Endothelial cell of umbilical vein (primary cell): ENCODE data around the gene PRRX2. TPM values are rescaled to one million over a fixed set of nuclear protein-coding genes. Genes with fewer than 3 reads are reported as not detected.

Experiments used
- BruUV-seq: library from RNA; stranded (reverse); fragments of 400-500 nt; replicated peaks from 2 replicates; lab custom pipeline; 2021; lab: Mats Ljungman, UMichigan
- CTCF ChIA-PET: fragments of 300-600, 350-600 bp; sonication (Branson Sonifier 250); formaldehyde crosslinking; loops from one replicate; lab custom pipeline; 2021; ENCODE audit warnings: antibody characterized with exemption, inconsistent platforms; lab: Charles Lee
- POLR2A ChIA-PET: fragments of 300-600, 350-600 bp; sonication (Branson Sonifier 250); formaldehyde crosslinking; loops from one replicate; lab custom pipeline; 2021; ENCODE audit warnings: antibody characterized with exemption, inconsistent platforms; lab: Charles Lee
- DNase-seq: peaks from one replicate; pipeline ENCODE4 v3.0.0-alpha.2; 2011; ENCODE audit warnings: low read depth, low spot score
- FAIRE-seq: peaks from 2 replicates; lab custom pipeline; 2011; peaks lifted over from hg19 to GRCh38; lab: Jason Lieb, UNC
- H2AFZ ChIP-seq: 2 replicates; pipeline ENCODE4 v1.6.0; 2012; ENCODE audit warnings: low read depth, low read length, control low read depth, inconsistent platforms
- H3K27ac ChIP-seq: 2 replicates; pipeline ENCODE4 v1.5.1; 2011; ENCODE audit warnings: low read depth, mild to moderate bottlenecking, control low read depth, low read length, moderate library complexity; ENCODE audit not compliant: insufficient read depth
- H3K27me3 ChIP-seq, 2 experiments: 2 replicates each; pipeline versions ENCODE4 v1.6.0 to v1.6.1; 2011; ENCODE audit warnings: low read length in 2 of 2, mixed read lengths in 1 of 2; ENCODE audit not compliant: control insufficient read depth in 2 of 2, insufficient read depth in 2 of 2
- H3K36me3 ChIP-seq, 2 experiments: 2 replicates in 1 of 2; 3 replicates in 1 of 2; pipeline ENCODE4 v1.5.1; 2011; ENCODE audit warnings: low read length in 2 of 2, mild to moderate bottlenecking in 1 of 2, moderate library complexity in 1 of 2; ENCODE audit not compliant: control insufficient read depth in 2 of 2, insufficient read depth in 2 of 2; ENCODE audit errors: extremely low read depth in 1 of 2
- H3K4me1 ChIP-seq: 3 replicates; pipeline ENCODE4 v1.5.1; 2011; ENCODE audit warnings: mild to moderate bottlenecking, low read length; ENCODE audit not compliant: control insufficient read depth, insufficient read depth; ENCODE audit errors: extremely low read depth
- H3K4me2 ChIP-seq: 2 replicates; pipeline ENCODE4 v1.6.1; 2011; ENCODE audit warnings: low read length, control low read depth, mixed read lengths; ENCODE audit not compliant: insufficient read depth
- H3K4me3 ChIP-seq, 3 experiments: fragments of 200-600 bp in 1 of 3; sonication (generic), shearing (Covaris generic) in 1 of 3; replicated peaks in 1 of 3; 2 replicates each; pipeline ENCODE4 v1.5.1; 2011 to 2016; ENCODE audit warnings: control low read depth in 3 of 3, low read length in 3 of 3, mild to moderate bottlenecking in 2 of 3, inconsistent platforms in 1 of 3, low read depth in 1 of 3, moderate library complexity in 1 of 3; ENCODE audit not compliant: insufficient read depth in 1 of 3
- H3K79me2 ChIP-seq: 2 replicates; pipeline ENCODE4 v1.6.0; 2012; ENCODE audit warnings: low read length, inconsistent platforms; ENCODE audit not compliant: control insufficient read depth, insufficient read depth
- H3K9ac ChIP-seq: replicated peaks from 2 replicates; pipeline ENCODE3; 2011; ENCODE audit warnings: low read length, control low read depth; ENCODE audit not compliant: insufficient read depth; ENCODE audit errors: extremely low read depth
- H3K9me1 ChIP-seq: replicated peaks from 3 replicates; pipeline ENCODE4 v1.6.0; 2011; ENCODE audit warnings: mild to moderate bottlenecking, low read length; ENCODE audit not compliant: control insufficient read depth, insufficient read depth; ENCODE audit errors: extremely low read depth
- H3K9me3 ChIP-seq: replicated peaks from 2 replicates; pipeline ENCODE4 v1.5.1; 2012; ENCODE audit warnings: low read length, inconsistent platforms; ENCODE audit not compliant: control insufficient read depth, insufficient read depth
- H4K20me1 ChIP-seq: replicated peaks from 2 replicates; pipeline ENCODE3; 2011; ENCODE audit warnings: mild to moderate bottlenecking, low read length; ENCODE audit not compliant: control insufficient read depth, insufficient read depth; ENCODE audit errors: extremely low read depth
- EZH2 ChIP-seq: IDR thresholded peaks from 2 replicates; pipeline ENCODE4 v1.6.1; 2012; ENCODE audit warnings: borderline replicate concordance, low read depth, mild to moderate bottlenecking, moderate library complexity, low read length, inconsistent platforms; ENCODE audit not compliant: severe bottlenecking
- FOS ChIP-seq: IDR thresholded peaks from 2 replicates; pipeline ENCODE4 v1.6.1; 2011; ENCODE audit warnings: mild to moderate bottlenecking, low read length, moderate library complexity, borderline replicate concordance; ENCODE audit not compliant: insufficient read depth
- GATA2 ChIP-seq: IDR thresholded peaks from 2 replicates; pipeline ENCODE4 v1.7.0; 2011; ENCODE audit warnings: low read depth, mild to moderate bottlenecking, moderate library complexity, mixed read lengths, low read length; ENCODE audit not compliant: insufficient read length, insufficient read depth
- JUN ChIP-seq: IDR thresholded peaks from 2 replicates; pipeline ENCODE4 v1.6.1; 2011; ENCODE audit warnings: borderline replicate concordance, low read depth; ENCODE audit not compliant: insufficient read length, insufficient read depth
- MYC ChIP-seq: IDR thresholded peaks from one replicate; pipeline ENCODE4 v1.6.1; 2011; ENCODE audit warnings: mild to moderate bottlenecking, low read depth, low read length
- POLR2A ChIP-seq: IDR thresholded peaks from 2 replicates; pipeline ENCODE4 v1.6.1; 2012; ENCODE audit warnings: low read depth, mild to moderate bottlenecking, control low read depth, low read length
- POLR2AphosphoS5 ChIP-seq: IDR thresholded peaks from 2 replicates; pipeline ENCODE4 v1.6.1; 2012; ENCODE audit warnings: low read depth, mild to moderate bottlenecking, control low read depth, low read length, moderate library complexity; ENCODE audit not compliant: insufficient read depth
- dilution Hi-C: fragments of 300-500 bp; cut with MboI; formaldehyde crosslinking; loops from one replicate; pipeline ENCODE4 v1.15.0; 2019; ENCODE audit warnings: low sequenced_read_pairs; ENCODE audit not compliant: extremely low pct_ligation_motif_present
- intact Hi-C: fragments of 100-400 bp; cut with micrococcal nuclease; formaldehyde crosslinking; loops from one replicate; pipeline ENCODE4 v1.10.0; 2022
- polyA plus RNA-seq, 4 experiments: library from polyadenylated mRNA; depleted of rRNA in 3 of 4; stranded (reverse) in 3 of 4; unstranded in 1 of 4; fragments of >200 nt; gene quantifications; 2 replicates each; pipeline versions ENCODE4 v1.2.1 to v1.2.3, GENCODE V29; 2011 to 2012; ENCODE audit warnings: missing spikeins in 1 of 4
- total RNA-seq: library from RNA; stranded (reverse); gene quantifications from 2 replicates; pipeline ENCODE4 v1.2.3, GENCODE V29; 2021
- TF ChIP-seq, protein P1 (sequence below), 2 donors: IDR thresholded peaks; 1 replicate in 1 of 2; 2 replicates in 1 of 2; pipeline ENCODE4 v1.5.1; 2011; ENCODE audit warnings: low read length in 2 of 2, mild to moderate bottlenecking in 2 of 2, moderate library complexity in 2 of 2, control low read depth in 1 of 2, inconsistent platforms in 1 of 2, low read depth in 1 of 2; ENCODE audit not compliant: insufficient read depth in 1 of 2; ENCODE audit errors: extremely low read depth in 1 of 2
- TF ChIP-seq, protein P2 (sequence below): IDR thresholded peaks from 2 replicates; pipeline ENCODE4 v1.6.1; 2011; ENCODE audit not compliant: insufficient read depth, insufficient read length

PRRX2 gene
- total and polyA plus RNA-seq, 2 donors (not counting 3 experiments of a cell fraction or from before 2014, with no cell fraction given), result 0.19 to 0.77 TPM

DNA sequence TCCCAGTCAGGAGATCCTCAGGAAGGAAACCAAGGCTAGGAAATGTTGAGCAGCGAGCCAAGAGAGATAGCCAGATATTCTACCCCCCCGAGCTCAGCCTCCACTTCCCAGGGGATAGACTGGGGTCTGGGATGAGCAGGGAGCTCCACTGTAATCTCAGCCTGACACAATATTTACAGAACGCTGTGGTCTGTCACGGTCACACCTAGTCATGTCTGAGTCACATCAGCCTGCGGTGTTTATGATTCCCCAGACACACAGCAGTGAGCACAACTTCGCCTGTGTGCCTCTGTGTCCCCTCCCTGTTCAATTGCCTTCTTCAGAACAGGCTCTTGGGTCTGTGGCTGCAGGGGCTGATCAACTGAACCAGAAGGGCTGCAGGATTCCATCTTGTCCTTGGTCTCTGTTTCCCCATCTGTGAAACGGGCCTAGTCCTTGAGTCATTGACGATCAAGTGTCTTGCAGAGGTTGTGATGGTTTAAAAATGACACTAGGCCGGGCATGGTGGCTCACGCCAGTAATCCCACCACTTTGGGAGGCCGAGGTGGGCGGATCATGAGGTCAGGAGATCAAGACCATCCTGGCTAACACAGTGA, 8.6 kb upstream of the PRRX2 start:
- DNase-seq, result no peak
- Histone ChIP-seq H3K36me3 (no peaks in the 10 kb centered on the region), H3K27ac (no peak overlapping the region), H3K4me1 (no peaks in the 10 kb centered on the region), H4K20me1 (no peaks in the 10 kb centered on the region), H3K9me3 (no peaks in the 10 kb centered on the region), H3K9ac (no peak overlapping the region), H3K9me1 (no peaks in the 10 kb centered on the region), H2AFZ (no peak overlapping the region), H3K79me2 (no peaks in the 10 kb centered on the region), H3K4me2 (no peak overlapping the region), H3K27me3 (no peaks in the 10 kb centered on the region), H3K4me3 (no peak overlapping the region)
- no peak for TF ChIP-seq EZH2
- no peak for TF ChIP-seq MYC
- no peak for TF ChIP-seq POLR2A
- no peak for TF ChIP-seq POLR2AphosphoS5
- TF ChIP-seq, protein P1, sequence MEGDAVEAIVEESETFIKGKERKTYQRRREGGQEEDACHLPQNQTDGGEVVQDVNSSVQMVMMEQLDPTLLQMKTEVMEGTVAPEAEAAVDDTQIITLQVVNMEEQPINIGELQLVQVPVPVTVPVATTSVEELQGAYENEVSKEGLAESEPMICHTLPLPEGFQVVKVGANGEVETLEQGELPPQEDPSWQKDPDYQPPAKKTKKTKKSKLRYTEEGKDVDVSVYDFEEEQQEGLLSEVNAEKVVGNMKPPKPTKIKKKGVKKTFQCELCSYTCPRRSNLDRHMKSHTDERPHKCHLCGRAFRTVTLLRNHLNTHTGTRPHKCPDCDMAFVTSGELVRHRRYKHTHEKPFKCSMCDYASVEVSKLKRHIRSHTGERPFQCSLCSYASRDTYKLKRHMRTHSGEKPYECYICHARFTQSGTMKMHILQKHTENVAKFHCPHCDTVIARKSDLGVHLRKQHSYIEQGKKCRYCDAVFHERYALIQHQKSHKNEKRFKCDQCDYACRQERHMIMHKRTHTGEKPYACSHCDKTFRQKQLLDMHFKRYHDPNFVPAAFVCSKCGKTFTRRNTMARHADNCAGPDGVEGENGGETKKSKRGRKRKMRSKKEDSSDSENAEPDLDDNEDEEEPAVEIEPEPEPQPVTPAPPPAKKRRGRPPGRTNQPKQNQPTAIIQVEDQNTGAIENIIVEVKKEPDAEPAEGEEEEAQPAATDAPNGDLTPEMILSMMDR (IDR thresholded peaks at IDR 0.05; ENCODE audit: extremely low read depth in 1 of 2, insufficient read depth in 1 of 2, low read depth in 1 of 2, low read length in 2 of 2), result no peak
- no peak for TF ChIP-seq GATA2
- TF ChIP-seq, protein P2, sequence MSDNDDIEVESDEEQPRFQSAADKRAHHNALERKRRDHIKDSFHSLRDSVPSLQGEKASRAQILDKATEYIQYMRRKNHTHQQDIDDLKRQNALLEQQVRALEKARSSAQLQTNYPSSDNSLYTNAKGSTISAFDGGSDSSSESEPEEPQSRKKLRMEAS, result no peak
- no peak for TF ChIP-seq JUN
- TF ChIP-seq FOS, result no peak
- no peak for FAIRE-seq
- intact Hi-C loops, result no loop called here
- ChIA-PET POLR2A (no interaction called here), CTCF (interaction anchor here (0.9 to 1.4 kb wide), 4 partner anchors 13 to 133 kb away, joined by 3 to 6 read pairs (median 4); no protein-coding TSS in a partner anchor)
- BruUV-seq, result no TSS peak
- dilution Hi-C loops, result no loop called here
